ENCODE data around the gene CDC42EP4.
"Not testable (repeated sequence)": the region's sequence is repeated elsewhere in the genome, so short reads cannot be mapped to it uniquely, and the experiment has no call there.

CDC42EP4 gene

GRCh38 chr17:73274490-73274889 lies 37.3 kb downstream of the CDC42EP4 start:
- no peak for DNase-seq

- DNase-seq: no peak
Observed at GRCh38 chr17:73272906-73273218, 38.9 kb downstream of the CDC42EP4 start.

GRCh38 chr17:73271072-73271471 lies 40.7 kb downstream of the CDC42EP4 start:
- no peak for DNase-seq

- DNase-seq: no peak
Observed at GRCh38 chr17:73269791-73270190, 42.0 kb downstream of the CDC42EP4 start.

GRCh38 chr17:73269329-73269615 lies 42.5 kb downstream of the CDC42EP4 start:
- no peak for DNase-seq

- DNase-seq: no peak
Observed at GRCh38 chr17:73268582-73269328, 43.0 kb downstream of the CDC42EP4 start.

GRCh38 chr17:73267648-73268537 lies 43.9 kb downstream of the CDC42EP4 start:
- no peak for DNase-seq

- DNase-seq: no peak
Observed at GRCh38 chr17:73266796-73267195, 45.0 kb downstream of the CDC42EP4 start.

GRCh38 chr17:73265646-73266640 lies 45.9 kb downstream of the CDC42EP4 start:
- no peak for DNase-seq

- DNase-seq: not testable (repeated sequence)
Observed at GRCh38 chr17:73264448-73264847, 47.4 kb downstream of the CDC42EP4 start.

GRCh38 chr17:73262676-73263642 lies 48.8 kb downstream of the CDC42EP4 start:
- no peak for DNase-seq

GRCh38 chr17:73261952-73262675 lies 49.7 kb downstream of the CDC42EP4 start:
- no peak for DNase-seq

- no peak for DNase-seq
Observed at GRCh38 chr17:73261617-73261951, 50.2 kb downstream of the CDC42EP4 start, which contains the start of gene CPSF4L. Gene CPSF4L, minus strand, starts transcription at chr17:73261880. Its CDS starts 62 bp downstream, at chr17:73261818.

- DNase-seq: no peak
Observed at GRCh38 chr17:73257516-73257915, 54.3 kb downstream of the CDC42EP4 start.

- no peak for DNase-seq
Observed at GRCh38 chr17:73256220-73256619, 55.6 kb downstream of the CDC42EP4 start.

GRCh38 chr17:73255671-73256181 lies 56.1 kb downstream of the CDC42EP4 start:
- DNase-seq: peak; percentile 45

- DNase-seq: no peak
Observed at GRCh38 chr17:73251871-73252270, 59.9 kb downstream of the CDC42EP4 start.

- no peak for DNase-seq
Observed at GRCh38 chr17:73250851-73251640, 60.8 kb downstream of the CDC42EP4 start.

- DNase-seq: no peak
Observed at GRCh38 chr17:73249700-73250099, 62.1 kb downstream of the CDC42EP4 start.

- no peak for DNase-seq
Observed at GRCh38 chr17:73248532-73248931, 63.3 kb downstream of the CDC42EP4 start.
